ENCODE results near the gene SSNA1.

DNA sequence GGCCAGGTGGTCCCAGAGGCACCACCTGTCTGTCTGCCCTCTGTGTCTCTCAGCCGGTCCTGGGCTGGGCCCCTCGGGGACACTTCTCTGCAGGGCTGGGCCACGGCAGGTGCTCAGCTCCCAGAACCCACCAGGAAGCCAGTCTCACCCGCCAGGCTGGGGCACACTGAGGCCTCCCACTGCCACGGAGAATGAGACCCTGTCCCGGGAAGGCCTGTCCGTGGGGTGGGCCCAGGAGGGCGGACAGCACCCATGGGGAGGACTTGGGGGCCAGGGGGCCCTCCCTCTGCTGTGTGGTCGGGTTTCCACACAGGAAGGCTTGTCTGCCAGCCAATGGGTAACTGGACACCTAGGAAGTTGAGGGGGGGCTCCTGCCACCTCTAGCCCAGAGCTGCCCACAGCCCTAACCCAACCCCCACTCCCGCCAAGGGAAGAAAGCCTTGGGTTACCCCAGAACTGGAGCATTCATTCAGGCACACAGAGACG is 48.5 kb downstream of the SSNA1 start:
- no peak for TF ChIP-seq EZH2 (IDR thresholded peaks at IDR 0.05; ENCODE audit: borderline replicate concordance, low read depth, low read length, severe bottlenecking)
- TF ChIP-seq, protein P1, sequence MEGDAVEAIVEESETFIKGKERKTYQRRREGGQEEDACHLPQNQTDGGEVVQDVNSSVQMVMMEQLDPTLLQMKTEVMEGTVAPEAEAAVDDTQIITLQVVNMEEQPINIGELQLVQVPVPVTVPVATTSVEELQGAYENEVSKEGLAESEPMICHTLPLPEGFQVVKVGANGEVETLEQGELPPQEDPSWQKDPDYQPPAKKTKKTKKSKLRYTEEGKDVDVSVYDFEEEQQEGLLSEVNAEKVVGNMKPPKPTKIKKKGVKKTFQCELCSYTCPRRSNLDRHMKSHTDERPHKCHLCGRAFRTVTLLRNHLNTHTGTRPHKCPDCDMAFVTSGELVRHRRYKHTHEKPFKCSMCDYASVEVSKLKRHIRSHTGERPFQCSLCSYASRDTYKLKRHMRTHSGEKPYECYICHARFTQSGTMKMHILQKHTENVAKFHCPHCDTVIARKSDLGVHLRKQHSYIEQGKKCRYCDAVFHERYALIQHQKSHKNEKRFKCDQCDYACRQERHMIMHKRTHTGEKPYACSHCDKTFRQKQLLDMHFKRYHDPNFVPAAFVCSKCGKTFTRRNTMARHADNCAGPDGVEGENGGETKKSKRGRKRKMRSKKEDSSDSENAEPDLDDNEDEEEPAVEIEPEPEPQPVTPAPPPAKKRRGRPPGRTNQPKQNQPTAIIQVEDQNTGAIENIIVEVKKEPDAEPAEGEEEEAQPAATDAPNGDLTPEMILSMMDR (IDR thresholded peaks at IDR 0.05; ENCODE audit: borderline replicate concordance, extremely low read depth, low read length, poor library complexity, severe bottlenecking) = no peak

All from DND-41 (cell line).